HL-60/S4 (cell line): ENCODE measurements around the gene MLC1.

ENCODE experiments used
- in situ Hi-C: fragments of 300-500 bp; cut with MboI; formaldehyde crosslinking; loops from 2 replicates; pipeline ENCODE4 v1.14.3; 2022; ENCODE audit warnings: low sequenced_read_pairs

The MLC1 gene

DNA sequence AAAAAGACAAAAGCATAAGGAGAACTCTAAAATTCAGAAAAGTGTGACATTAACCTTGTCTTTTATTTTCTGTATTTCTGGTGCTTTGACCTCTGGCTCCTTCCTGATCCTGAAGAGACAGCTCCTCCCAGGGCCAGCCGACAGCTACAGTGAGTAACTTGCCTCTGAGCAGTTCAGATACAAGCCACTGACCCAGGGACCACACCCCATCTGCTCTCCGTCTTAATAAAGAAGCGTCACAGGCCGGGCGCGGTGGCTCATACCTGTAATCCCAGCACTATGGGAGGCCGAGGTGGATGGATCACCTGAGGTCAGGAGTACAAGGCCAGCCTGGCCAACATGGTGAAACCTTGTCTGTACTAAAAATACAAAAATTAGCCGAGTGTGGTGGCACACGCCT, 6.5 kb downstream of the MLC1 start:
- in situ Hi-C loops: no loop called here

DNA sequence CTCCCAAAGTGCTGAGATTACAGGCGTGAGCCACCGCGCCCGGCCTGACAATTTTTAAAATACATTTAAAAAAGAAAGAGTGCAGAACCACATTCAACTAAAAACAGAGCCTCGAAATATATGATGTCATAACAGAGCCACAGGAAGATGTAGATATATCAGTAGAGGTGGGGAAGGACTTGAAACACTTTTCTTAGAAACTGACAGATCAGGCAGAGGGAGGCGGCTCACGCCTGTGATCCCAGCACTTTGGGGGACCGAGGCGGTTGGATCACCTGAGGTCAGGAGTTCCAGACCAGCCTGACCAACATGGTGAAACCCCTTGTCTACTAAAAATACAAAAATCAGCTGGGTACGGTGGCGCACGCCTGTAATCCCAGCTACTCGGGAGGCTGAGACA, 7.0 kb downstream of the MLC1 start:
- in situ Hi-C loops: no loop called here

DNA sequence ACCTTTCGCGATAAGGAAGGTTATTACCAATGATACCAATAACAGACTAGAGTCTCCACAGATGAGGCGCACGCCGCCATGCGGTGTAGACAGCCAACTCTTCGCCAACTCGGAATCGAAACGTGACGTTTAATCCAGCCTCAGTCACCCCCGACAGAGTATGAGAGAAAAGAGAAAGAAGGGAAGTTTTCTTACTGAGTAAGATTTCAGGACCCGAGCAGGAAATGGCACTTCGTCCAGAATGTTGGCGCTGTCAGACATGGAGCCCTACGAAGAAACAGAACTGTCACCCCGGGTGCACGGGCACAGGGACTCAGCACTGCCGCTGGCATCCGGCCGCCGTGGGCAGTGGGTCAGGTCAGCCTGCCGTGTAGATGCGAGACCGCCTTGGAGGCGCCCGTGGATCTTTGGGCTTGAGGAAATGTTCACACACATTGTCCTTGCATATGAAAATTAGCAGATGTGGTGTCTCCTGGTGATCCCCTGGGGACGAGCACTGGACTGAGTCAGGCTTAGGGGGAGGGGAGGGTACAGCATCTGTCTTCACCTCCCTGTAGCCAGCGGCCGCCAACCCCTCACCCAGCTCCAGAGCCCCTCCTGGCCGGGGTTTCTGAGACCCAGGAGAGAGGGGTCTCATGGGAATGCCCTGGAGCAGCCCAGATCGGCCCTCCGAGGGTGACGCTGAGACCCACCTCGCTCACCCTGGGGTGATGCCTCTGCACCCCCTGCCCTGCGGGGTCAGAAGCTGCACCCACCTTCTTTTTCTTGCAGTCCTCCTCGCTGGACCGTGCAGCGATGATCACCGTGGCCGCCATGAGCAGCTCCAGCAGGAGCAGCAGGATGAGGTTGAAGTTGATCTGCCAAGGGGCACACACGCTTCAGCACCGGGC, 8.3 kb downstream of the MLC1 start:
- in situ Hi-C loops: no loop called here

DNA sequence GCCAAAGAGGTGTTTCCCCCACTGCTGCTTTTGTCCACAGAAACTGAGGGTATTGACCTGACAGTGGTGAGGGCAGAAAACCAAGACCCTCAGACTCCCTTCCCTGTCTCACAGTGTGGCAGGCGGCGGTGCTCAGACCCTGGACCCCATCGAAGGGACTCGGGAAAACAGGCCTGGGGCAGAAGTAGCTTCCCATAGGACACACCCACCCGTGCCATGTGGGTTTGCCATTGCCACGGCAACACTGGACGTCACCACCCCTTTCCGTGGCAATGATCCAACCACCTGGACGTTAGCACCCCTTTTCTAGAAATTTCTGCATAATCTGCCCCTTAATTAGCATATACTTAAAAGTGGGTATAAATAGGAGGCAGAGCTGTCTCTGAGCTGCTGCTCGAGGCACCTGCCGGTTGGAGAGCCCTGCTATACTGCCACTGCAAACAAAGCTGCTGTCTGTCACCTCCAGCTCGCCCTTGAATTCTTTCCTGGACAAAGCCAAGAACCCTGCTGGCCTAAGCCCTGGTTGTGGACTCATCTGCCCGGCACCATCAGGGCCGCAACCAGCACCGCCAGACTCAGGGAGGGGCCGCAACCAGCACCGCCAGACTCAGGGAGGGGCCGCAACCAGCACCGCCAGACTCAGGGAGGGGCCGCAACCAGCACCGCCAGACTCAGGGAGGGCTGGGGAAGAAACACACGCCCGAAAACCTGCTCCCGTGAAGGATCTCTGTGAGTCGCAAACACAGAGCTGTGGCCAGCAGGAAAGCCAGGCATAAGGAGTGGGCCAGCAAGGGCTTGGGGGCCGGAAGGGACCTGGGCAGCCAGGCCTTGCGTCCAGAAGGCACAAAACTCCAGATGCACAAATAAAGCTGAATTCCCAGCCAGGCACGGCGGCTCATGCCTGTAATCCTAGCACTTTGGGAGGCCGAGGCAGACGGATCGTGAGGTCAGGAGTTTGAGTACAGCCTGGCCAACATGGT, 10.4 kb downstream of the MLC1 start:
- in situ Hi-C loops: no loop called here

DNA sequence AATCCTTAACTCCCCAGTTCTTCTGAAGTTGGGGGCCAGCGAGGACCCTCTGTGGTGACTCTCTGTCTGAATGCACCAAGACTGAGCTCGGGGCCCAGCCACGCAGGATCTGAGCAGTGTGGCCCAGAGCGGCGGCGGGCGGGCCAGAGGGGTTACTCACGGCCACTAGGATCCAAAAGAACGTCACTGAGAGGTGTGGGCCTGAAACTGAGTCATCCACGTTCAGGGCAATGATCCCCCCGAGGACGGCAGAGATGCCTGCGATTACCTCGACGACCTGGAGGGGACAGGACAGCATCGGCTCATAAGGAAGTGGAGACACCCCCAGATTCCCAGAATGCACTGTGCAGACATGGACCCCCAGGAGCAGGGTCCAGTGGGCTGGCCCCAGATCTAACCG, 11.2 kb downstream of the MLC1 start:
- in situ Hi-C loops: no loop called here

DNA sequence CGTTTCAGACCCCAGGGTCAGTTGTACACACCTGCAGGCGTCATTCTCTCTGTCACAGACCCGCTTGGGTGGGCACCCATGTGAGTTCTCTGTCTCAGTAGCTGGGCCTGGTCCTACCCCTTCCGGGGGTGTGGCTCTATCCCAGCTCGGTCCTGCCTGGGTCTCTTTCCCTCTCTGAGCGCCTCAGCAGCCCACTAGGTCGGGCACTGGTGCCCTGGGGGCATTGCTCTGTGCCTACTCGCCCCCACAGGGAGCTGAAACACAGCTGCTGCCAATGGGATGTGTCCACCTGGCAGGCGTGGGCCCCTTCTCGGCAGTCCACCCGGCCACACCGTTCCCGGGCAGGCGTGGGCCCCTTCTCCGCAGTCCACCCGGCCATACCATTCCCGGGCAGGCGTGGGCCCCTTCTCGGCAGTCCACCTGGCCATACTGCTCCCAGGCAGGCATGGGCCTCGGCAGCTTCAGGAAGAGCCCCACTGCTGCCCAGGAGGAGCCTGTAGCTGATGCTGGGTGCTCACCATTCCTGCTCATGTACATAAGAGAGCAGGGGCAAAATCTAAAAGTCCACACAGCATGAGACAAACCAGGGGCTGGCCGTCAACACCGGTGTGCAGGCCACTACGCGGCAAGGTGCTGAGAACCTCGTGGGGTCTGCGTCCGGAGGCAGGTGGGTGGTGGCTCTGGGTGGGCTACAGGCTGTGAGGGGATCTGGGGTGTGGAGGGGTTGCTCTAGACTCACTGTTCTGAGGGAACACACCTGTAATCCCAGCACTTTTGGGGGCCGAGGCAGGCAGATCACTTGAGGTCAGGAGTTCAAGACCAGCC, 12.3 kb downstream of the MLC1 start:
- in situ Hi-C loops: no loop called here

DNA sequence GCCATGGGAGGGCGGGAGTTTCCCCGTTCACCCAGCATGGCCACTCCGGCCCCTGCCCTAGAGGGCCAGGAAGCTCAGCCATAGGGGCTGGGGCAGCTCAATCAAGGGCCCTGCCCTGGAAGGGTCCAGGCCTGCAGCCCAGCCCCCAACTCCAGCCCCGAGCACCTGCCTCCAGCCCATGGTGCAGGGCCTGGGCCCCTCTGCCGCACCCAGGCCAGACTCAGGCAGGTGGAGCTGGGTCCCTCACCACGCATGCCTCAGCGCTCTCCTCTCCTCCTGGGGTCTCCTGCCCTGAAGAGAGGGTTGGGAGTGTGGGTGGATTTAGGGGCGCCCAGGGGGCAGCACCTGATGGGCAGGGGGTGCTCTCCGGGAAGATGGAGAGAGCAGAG, 13.1 kb downstream of the MLC1 start:
- in situ Hi-C loops: no loop called here

DNA sequence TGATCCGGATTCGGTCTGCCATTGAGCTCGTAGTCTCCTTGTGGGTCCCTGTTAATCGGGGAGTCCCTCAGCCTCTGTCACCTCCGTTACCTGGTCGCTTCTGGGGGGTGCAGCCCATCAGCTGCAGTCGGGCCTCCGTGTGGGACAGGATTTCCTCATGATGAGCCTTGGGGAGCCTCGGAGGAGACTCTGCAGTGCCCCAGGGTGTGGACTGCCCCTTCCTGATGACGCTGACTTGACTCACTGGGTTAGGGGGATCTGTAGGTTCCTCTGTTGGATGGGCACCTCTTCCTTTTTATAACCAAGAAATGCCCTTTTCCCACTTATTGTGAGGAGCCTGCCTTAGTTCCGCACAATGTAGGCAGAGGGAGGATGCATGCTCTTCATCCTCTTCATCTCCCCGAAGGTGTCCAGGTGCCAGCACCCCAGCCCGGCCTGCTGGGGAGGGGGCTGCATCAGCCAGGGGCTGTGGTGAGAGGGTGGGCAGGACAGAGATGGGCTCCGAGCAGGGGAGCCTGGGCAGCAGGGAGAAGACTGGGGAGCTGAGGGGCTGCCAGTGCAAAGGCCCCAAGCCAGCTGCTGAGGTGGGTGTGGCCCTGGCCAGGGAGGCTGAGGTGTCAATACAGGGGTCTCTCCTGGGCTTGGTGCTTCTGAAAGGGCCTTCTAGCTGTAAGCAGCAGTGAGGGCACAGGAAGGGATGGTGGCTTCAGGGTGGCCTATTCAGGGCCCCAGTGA, 13.6 kb downstream of the MLC1 start:
- in situ Hi-C loops: no loop called here

DNA sequence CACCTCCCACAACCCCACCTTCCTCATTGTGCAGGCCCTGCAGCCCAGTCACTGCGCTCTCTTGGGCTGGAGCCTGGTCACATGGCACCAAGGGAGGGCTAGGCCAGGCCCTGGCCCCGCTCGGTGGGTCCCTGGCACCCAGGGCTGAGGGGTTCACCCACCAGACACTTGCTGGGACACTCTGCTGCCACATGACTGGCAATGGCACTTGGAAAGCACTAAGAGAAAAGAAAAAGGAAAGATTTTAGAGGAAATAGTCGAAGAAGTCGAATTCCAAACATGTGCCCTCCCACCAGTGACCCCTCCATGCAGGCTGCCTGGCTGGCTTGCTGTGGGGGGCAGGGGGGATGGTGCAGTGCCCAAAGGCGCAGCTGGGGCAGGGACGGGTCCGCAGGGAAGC, 14.9 kb downstream of the MLC1 start:
- in situ Hi-C loops: no loop called here

DNA sequence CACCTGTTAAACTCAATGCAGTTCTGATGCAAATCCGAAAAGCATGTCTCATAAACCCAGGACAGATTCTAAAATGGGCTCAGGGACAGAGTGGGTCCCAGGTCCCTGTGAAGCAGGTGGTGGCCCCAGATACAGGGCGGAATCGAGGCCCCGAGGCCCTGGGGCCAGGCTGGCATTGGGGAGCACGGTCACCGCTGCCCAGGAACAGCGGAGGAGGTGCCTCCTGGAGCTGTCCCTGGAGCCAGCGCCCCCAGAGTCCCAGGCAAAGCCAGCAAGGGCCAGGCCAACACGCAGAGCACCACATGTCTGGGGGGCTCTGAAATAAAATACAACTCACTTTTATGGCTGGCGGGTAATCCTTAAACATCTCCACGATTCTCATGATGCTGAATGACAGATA, 17.1 kb downstream of the MLC1 start:
- in situ Hi-C loops: no loop called here

DNA sequence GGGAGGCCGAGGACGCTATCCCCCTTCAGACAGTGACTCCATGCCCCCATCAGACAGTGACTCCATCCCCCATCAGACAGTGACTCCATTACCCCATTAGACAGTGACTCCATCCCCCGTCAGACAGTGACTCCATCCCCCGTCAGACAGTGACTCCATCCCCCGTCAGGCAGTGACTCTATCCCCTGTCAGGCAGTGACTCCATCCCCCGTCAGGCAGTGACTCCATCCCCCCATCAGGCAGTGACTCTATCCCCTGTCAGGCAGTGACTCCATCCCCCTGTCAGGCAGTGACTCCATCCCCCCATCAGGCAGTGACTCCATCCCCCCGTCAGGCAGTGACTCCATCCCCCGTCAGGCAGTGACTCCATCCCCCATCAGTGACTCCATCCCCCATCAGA, 18.0 kb downstream of the MLC1 start:
- in situ Hi-C loops: no loop called here

DNA sequence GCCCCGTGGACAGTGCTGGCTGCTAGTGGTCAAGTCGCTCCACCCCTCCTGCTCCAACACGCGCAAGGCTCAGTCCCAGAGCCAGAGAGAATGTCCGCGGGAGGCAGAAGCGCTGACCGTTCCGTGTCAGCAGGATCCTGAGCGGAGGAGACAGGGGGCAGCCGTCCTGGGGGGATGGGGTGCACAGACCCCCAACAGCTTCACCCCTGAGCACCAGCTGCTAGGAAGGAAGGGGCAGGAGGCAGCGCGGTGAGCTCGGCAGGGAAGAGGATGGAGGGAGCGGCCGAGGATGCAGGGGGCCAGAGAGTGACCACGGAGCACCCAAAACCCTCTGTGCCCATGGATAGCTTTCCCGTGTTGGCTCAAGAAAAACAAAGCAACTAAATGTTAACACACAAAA, 20.8 kb downstream of the MLC1 start:
- in situ Hi-C loops: no loop called here

DNA sequence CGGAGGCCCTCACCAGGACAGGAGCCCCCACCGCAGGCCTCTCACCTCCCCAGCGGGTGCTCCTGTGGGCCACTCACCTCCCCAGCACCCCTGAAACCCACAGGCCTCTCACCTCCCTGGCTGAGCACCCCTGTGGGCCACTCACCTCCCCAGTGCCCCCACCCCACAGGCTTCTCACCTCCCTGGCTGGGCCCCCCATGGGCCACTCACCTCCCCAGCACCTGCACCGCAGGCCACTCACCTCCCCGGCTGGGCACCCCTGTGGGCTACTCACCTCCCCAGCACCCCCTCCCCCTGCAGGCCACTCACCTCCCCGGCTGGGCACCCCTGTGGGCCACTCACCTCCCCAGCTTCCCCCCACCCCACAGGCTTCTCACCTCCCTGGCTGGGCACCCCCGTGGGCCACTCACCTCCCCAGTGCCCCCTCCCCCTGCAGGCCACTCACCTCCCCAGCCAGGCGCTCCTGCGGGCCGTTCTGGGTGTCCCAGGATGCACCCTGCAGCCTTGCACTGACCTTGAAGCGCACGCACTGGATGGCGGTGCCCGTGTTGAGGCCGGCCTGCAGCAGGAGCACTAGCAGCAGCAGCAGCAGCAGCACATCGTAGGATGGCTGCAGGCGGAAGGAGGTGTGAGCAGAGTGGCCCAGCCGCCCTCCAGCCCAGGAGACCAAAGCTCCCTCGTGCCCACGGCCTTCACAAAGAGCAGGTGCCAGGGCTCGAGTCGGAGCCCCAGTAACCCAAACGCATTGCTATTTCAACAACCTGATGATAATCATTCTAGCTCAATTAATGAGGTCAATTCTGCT, 21.4 kb downstream of the MLC1 start:
- in situ Hi-C loops: no loop called here

DNA sequence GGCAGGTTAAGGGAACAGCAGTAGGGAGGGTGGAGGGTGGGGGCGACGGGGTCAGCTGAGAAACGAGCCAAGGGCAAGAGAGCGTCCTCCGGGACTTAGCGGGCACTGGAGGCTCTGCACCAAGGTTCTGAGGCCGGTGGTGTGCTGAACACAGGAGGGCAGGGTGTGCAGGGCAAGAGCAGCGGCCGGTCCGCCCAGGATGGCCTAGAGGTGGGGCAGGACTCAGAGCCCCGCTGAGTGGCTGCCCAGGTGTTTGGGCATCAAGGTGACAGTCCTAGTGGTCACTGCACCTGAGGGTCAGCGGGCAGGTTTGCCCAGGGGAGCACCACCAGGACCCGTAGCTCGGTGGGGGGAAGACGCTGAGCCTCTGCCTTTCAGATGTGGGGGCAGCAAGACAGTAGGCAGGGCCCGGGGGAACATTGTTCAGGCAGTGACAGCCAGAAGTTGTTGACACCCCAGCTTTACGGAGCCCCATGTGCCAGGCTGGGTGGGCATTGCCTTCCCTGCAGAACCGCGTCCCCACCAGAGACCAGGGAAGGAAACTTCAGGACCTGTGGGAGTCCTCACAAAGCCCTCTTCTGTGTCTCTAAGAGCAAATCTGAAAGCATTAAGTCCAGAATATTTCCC, 22.6 kb downstream of the MLC1 start:
- in situ Hi-C loops: no loop called here

DNA sequence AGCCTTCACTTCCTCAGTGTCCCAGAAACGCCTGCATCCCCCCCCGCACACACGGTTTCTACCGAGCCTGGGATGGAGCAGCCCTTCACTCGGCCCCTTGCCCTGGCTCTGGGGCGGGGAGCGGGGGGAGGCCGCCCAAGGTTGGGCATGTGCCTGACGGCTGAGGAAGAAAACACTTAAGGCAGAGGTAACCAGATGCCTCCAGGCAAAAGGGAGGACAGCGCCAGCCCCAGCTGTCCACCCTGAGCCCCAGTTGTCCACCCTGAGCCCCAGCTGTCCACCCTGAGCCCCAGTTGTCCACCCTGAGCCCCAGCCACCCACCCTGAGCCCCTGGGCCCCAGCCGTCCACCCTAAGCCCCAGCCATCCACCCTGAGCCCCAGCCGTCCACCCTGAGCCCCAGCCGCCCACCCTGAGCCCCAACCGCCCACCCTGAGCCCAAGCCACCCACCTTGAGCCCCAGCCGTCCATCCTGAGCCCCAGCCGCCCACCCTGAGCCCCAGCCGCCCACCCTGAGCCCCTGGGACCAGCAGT, 23.3 kb downstream of the MLC1 start:
- in situ Hi-C loops: no loop called here

DNA sequence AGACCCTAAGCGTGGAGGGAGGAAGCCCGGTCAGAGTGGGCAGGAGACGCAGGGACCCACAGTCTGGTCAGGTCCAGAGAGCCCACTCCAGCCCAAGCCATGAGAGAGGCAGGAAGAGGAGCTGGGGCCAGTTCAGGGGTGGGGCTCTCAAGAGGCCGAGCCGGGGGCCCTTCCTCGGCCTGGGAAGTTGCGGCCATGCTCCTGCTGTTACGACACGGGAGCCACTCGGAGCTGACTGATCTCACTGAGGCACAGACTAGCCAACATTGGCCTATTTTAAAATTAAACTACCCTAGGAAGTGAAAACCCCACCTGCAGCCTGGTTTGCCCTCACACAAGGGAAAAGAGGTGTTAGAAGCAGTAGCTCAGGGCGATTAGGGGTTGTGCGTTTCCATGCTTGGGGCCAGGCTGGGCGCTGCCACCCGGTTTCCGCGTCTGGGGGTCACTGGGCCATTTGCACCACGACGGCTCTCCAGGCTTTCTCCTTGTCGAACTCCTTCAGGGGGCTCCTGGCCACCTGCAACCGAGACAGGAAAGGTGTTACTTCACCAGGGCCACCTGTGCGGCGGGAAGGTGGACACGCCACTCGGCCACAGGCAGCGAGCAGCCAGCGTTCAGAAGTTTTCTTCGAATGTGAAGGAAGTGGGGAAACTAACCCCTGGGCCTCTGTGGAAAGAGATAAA, 23.9 kb downstream of the MLC1 start:
- in situ Hi-C loops: no loop called here

DNA sequence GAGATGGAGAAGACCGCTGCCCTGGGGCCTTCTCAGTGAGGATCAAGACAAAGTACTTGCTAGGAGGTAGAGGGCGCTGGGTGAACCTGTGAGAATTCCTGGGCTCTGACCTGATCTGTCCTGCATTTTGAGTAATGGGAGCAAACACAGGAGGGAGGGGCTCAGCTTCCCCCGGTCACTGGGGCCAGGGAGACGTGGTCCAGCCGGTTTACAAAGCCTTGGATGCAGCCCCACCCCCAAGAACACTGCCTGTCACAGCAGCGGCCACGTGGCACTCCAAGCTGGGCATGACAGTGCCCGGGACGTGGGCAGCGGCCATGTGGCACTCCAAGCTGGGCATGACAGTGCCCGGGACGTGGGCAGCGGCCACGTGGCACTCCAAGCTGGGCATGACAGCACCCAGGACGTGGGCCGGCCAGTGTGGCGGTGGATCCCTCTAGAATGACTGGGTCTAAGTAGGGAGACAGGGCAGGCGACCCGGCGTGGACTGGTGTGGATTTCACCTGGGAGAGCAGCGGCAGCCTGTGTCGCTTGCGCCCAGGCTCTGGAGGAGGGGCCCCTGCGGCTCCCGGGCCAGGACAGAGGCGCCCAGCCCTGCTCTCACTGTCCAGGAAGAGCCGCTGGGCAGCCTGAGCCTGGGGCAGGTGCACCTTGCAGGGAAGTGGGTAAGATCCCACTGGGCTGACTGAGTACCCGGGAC, 24.6 kb downstream of the MLC1 start:
- in situ Hi-C loops: no loop called here

DNA sequence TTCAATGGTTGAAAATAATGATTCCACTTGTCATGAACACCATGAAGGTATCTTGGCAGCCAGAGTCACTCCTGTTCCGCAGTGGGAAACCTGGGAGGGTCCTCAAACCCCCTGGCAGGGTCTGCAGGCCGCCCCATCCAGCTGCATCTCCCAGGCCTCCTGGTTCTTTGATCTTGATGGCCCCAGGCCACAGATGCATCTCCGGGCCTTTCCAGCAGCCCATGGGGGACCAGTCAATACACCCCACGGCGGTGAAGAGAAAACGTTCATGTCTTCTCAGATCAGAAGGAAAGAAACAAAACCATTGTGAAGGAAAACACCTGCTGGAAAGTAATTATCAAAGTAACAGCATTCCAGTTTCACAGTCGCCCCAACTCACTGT, 25.4 kb downstream of the MLC1 start:
- in situ Hi-C loops: no loop called here
